GM23338 (cell line): Measurements from ENCODE around the gene COX7A1. TPM values are rescaled to one million over a fixed set of nuclear protein-coding genes. Genes with fewer than 3 reads are reported as not detected.
"Not testable (repeated sequence)": the region's sequence is repeated elsewhere in the genome, so short reads cannot be mapped to it uniquely, and the experiment has no call there.

Source experiments
- ATAC-seq: fragments of 200-7000 bp; cut with Tn5 transposase; 3 replicates; pipeline ENCODE4 v1.9.1; 2020
- DNase-seq: peaks from one replicate; pipeline ENCODE4 v3.0.0-alpha.2; 2015; ENCODE audit warnings: low spot score
- H2AFZ ChIP-seq: fragments of 200-600 bp; sonication (generic); 2 replicates; pipeline ENCODE4 v1.8.0; 2016; ENCODE audit warnings: antibody characterized with exemption, mild to moderate bottlenecking, moderate library complexity
- H3F3A ChIP-seq: fragments of 200-600 bp; sonication (generic); replicated peaks from 2 replicates; pipeline ENCODE4 v1.8.0; 2017; ENCODE audit warnings: antibody characterized with exemption, mixed run types, low read depth
- H3K27ac ChIP-seq: fragments of 200-600 bp; sonication (generic); 2 replicates; pipeline ENCODE4 v1.6.1; 2016; ENCODE audit warnings: low read depth
- H3K27me3 ChIP-seq: fragments of 200-600 bp; sonication (generic); 2 replicates; pipeline ENCODE4 v1.8.0; 2016; ENCODE audit warnings: mild to moderate bottlenecking, mixed run types, moderate library complexity; ENCODE audit not compliant: insufficient read depth
- H3K36me3 ChIP-seq: fragments of 200-600 bp; sonication (generic); 2 replicates; pipeline ENCODE4 v1.8.0; 2016; ENCODE audit warnings: mild to moderate bottlenecking; ENCODE audit not compliant: insufficient read depth
- H3K4me1 ChIP-seq: fragments of 200-600 bp; sonication (generic); 2 replicates; pipeline ENCODE4 v1.8.0; 2016; ENCODE audit warnings: mild to moderate bottlenecking, moderate library complexity; ENCODE audit not compliant: insufficient read depth
- H3K4me2 ChIP-seq: fragments of 200-600 bp; sonication (generic); 2 replicates; pipeline ENCODE4 v1.7.1; 2017; ENCODE audit warnings: mixed run types
- H3K4me3 ChIP-seq: fragments of 200-600 bp; sonication (generic); 2 replicates; pipeline ENCODE4 v1.6.1; 2016; ENCODE audit warnings: mixed run types
- H3K79me2 ChIP-seq: fragments of 200-600 bp; sonication (generic); replicated peaks from 2 replicates; pipeline ENCODE4 v1.8.0; 2017; ENCODE audit warnings: mild to moderate bottlenecking; ENCODE audit not compliant: insufficient read depth
- H3K9me2 ChIP-seq: fragments of 200-600 bp; sonication (generic); 2 replicates; pipeline ENCODE4 v1.8.0; 2017; ENCODE audit not compliant: insufficient read depth
- H4K20me1 ChIP-seq: fragments of 200-600 bp; sonication (generic); replicated peaks from 2 replicates; pipeline ENCODE4 v1.8.0; 2017; ENCODE audit warnings: mild to moderate bottlenecking; ENCODE audit not compliant: insufficient read depth
- H3K27ac Mint-ChIP-seq: 2 replicates; pipeline ENCODE4 v1.8.0; 2020; ENCODE audit warnings: inconsistent platforms, mild to moderate bottlenecking, moderate library complexity, mixed read lengths
- H3K27me3 Mint-ChIP-seq: 3 replicates; pipeline ENCODE4 v1.8.0; 2022; ENCODE audit warnings: low read depth, mild to moderate bottlenecking, moderate library complexity, mixed read lengths, inconsistent platforms; ENCODE audit not compliant: insufficient read depth, poor library complexity
- H3K36me3 Mint-ChIP-seq: 3 replicates; pipeline ENCODE4 v1.8.0; 2021; ENCODE audit warnings: low read depth, mild to moderate bottlenecking, inconsistent platforms, moderate library complexity, mixed read lengths
- H3K4me1 Mint-ChIP-seq: 3 replicates; pipeline ENCODE4 v1.8.0; 2020; ENCODE audit warnings: mild to moderate bottlenecking, inconsistent platforms, mixed read lengths
- H3K4me3 Mint-ChIP-seq: 3 replicates; pipeline ENCODE4 v1.8.0; 2021; ENCODE audit warnings: moderate library complexity, mild to moderate bottlenecking, inconsistent platforms, mixed read lengths
- H3K9me3 Mint-ChIP-seq: 3 replicates; pipeline ENCODE4 v1.8.0; 2020; ENCODE audit warnings: moderate library complexity, mild to moderate bottlenecking, inconsistent platforms, mixed read lengths
- CTCF ChIP-seq, 2 experiments: fragments of 200-600 bp in 1 of 2; sonication (generic) in 1 of 2; conservative IDR thresholded peaks; 2 replicates each; pipeline versions ENCODE4 v1.5.1 to v1.6.1; 2016 to 2017; ENCODE audit warnings: antibody characterized with exemption in 2 of 2, low read depth in 2 of 2, mild to moderate bottlenecking in 2 of 2, moderate library complexity in 1 of 2
- EZH2 ChIP-seq: fragments of 200-600 bp; sonication (generic); IDR thresholded peaks from one replicate; pipeline ENCODE4 v1.8.0; 2017; ENCODE audit warnings: antibody characterized with exemption, mild to moderate bottlenecking, low read depth; ENCODE audit not compliant: unreplicated experiment
- JUNB ChIP-seq: IDR thresholded peaks from one replicate; pipeline ENCODE4 v1.6.1; 2016; ENCODE audit warnings: antibody characterized with exemption; ENCODE audit not compliant: unreplicated experiment
- ZNF331 ChIP-seq: fragments of 250-450 bp; sonication (Bioruptor Pico); IDR thresholded peaks from 2 replicates; pipeline ENCODE4 v1.5.0; 2020; ENCODE audit warnings: low read depth, mild to moderate bottlenecking, moderate library complexity
- polyA plus RNA-seq: library from polyadenylated mRNA; unstranded; fragments of >200 nt; fragmentation: Nextera tagmentation; extraction: Ambion mirVana; gene quantifications from 2 replicates; pipeline ENCODE4 v1.2.1, GENCODE V29; 2016
- total RNA-seq: library from RNA; depleted of rRNA; stranded (reverse); fragments of >200 nt; shearing (Covaris generic); gene quantifications from 2 replicates; pipeline ENCODE4 v1.2.3, GENCODE V29; 2014

The COX7A1 gene
- total and polyA plus RNA-seq, 2 experiments from 2014 or later: 0.52 to 5.5 TPM

GRCh38 chr19:36136964-36137686 is 15.1 kb downstream of the COX7A1 start (continued):
- no peak for TF ChIP-seq EZH2

GRCh38 chr19:36134867-36135266 is 17.4 kb downstream of the COX7A1 start:
- not testable (repeated sequence) for DNase-seq, H3K27ac ChIP-seq, H3K9me2 ChIP-seq, H3K4me3 ChIP-seq, H2AFZ ChIP-seq, H3K79me2 ChIP-seq, H3F3A ChIP-seq, H3K36me3 Mint-ChIP-seq, H3K36me3 ChIP-seq, H3K27me3 ChIP-seq, H3K9me3 Mint-ChIP-seq, H3K27me3 Mint-ChIP-seq, H3K27ac Mint-ChIP-seq, H3K4me2 ChIP-seq, H4K20me1 ChIP-seq, H3K4me1 ChIP-seq, H3K4me3 Mint-ChIP-seq, ATAC-seq
- peaks cover 10% of the 10 kb centered on the region for H3K4me1 Mint-ChIP-seq

- not testable (repeated sequence) for H3K9me2 ChIP-seq, DNase-seq, H3K36me3 ChIP-seq, H3K4me3 ChIP-seq, H3K27ac ChIP-seq, H4K20me1 ChIP-seq, H3K4me1 ChIP-seq, ATAC-seq, H3K27ac Mint-ChIP-seq, H3K27me3 ChIP-seq, H3K4me2 ChIP-seq, H3K4me3 Mint-ChIP-seq, H3K36me3 Mint-ChIP-seq, H2AFZ ChIP-seq, H3K79me2 ChIP-seq, H3K4me1 Mint-ChIP-seq, H3K9me3 Mint-ChIP-seq
- H3K27me3 Mint-ChIP-seq: peaks cover 16% of the 10 kb centered on the region
- peaks cover 11% of the 10 kb centered on the region for H3F3A ChIP-seq
These were observed 21.0 kb downstream of the COX7A1 start for GRCh38 chr19:36131221-36131620.

GRCh38 chr19:36128392-36128736 is 23.9 kb downstream of the COX7A1 start:
- Histone ChIP-seq H3K4me2 (peak overlapping the region; percentile 76), H3K9me2 (no peaks in the 10 kb centered on the region), H3K36me3 (no peaks in the 10 kb centered on the region), H3F3A (peaks cover 11% of the 10 kb centered on the region), H3K27ac (peak overlapping the region; percentile 87), H2AFZ (peak overlapping the region; percentile 44; the same call in 1 of the 2 replicates), H3K4me3 (peak overlapping the region; percentile 59), H4K20me1 (no peaks in the 10 kb centered on the region), H3K4me1 (no peaks in the 10 kb centered on the region; the same call in 1 of the 2 replicates), H3K27me3 (no peaks in the 10 kb centered on the region), H3K79me2 (no peaks in the 10 kb centered on the region)
- peak overlapping the region; percentile 86 for H3K4me3 Mint-ChIP-seq
- peaks cover 27% of the 10 kb centered on the region for H3K36me3 Mint-ChIP-seq
- H3K4me1 Mint-ChIP-seq: peaks cover 5% of the 10 kb centered on the region
- ATAC-seq (peak; percentile 27), DNase-seq (peak; percentile 51)
- peaks cover 16% of the 10 kb centered on the region for H3K27me3 Mint-ChIP-seq
- peak overlapping the region; percentile 93 for H3K27ac Mint-ChIP-seq
- peaks cover 5% of the 10 kb centered on the region; the same call in 2 of the 3 replicates for H3K9me3 Mint-ChIP-seq
- TF ChIP-seq ZNF331 (CRISPR knock-in tag) (no peak), JUNB (no peak), CTCF (conservative IDR thresholded peaks at IDR 0.05; ENCODE audit: low read depth in 2 of 2) (no peak)
